CD4-positive, CD25-positive, alpha-beta regulatory T cell (primary cell): ENCODE data around the gene LCLAT1. TPM values are rescaled to one million over a fixed set of nuclear protein-coding genes. Genes with fewer than 3 reads are reported as not detected.

Source experiments
- ATAC-seq, 2 donors: fragments of 150-1000 bp; cut with Tn5 transposase; one replicate each; pipeline ENCODE4 v1.10.0; 2021; ENCODE audit warnings: low read depth in 2 of 2, moderate number of reproducible peaks in 2 of 2, moderate library complexity in 1 of 2
- DNase-seq, 3 donors: peaks; one replicate each; pipeline versions ENCODE4 v3.0.0 to v3.0.0-alpha.2; 2012 to 2022; ENCODE audit warnings: mixed read lengths in 1 of 3
- H3K27ac ChIP-seq: one replicate; pipeline ENCODE4 v1.7.0; 2013; ENCODE audit warnings: mild to moderate bottlenecking, low read length; ENCODE audit not compliant: insufficient read depth, poor library complexity, severe bottlenecking
- H3K27me3 ChIP-seq: one replicate; pipeline ENCODE4 v1.7.0; 2013; ENCODE audit warnings: low read length; ENCODE audit not compliant: control insufficient read depth, insufficient read depth
- H3K36me3 ChIP-seq: one replicate; pipeline ENCODE4 v1.7.0; 2013; ENCODE audit warnings: mild to moderate bottlenecking, low read length, moderate library complexity; ENCODE audit not compliant: control insufficient read depth, insufficient read depth
- H3K4me1 ChIP-seq: 2 replicates; pipeline ENCODE4 v1.7.0; 2013; ENCODE audit warnings: mild to moderate bottlenecking, low read length; ENCODE audit not compliant: insufficient read depth, control insufficient read depth, poor library complexity, severe bottlenecking
- H3K4me3 ChIP-seq: one replicate; pipeline ENCODE4 v1.7.0; 2013; ENCODE audit warnings: low read depth, mild to moderate bottlenecking, low read length, moderate library complexity
- H3K9me3 ChIP-seq, 2 experiments: 1 replicate in 1 of 2; 2 replicates in 1 of 2; pipeline ENCODE4 v1.7.0; 2013; ENCODE audit warnings: low read length in 2 of 2, mild to moderate bottlenecking in 1 of 2, moderate library complexity in 1 of 2; ENCODE audit not compliant: control insufficient read depth in 2 of 2
- H3K27ac Mint-ChIP-seq, 3 donors: one replicate each; pipeline ENCODE4 v1.8.0; 2020 to 2022; ENCODE audit warnings: mild to moderate bottlenecking in 3 of 3, mixed read lengths in 3 of 3, moderate library complexity in 2 of 3
- H3K27me3 Mint-ChIP-seq: one replicate; pipeline ENCODE4 v1.8.0; 2022; ENCODE audit warnings: mild to moderate bottlenecking, mixed read lengths
- H3K36me3 Mint-ChIP-seq: one replicate; pipeline ENCODE4 v1.8.0; 2020; ENCODE audit warnings: mixed read lengths
- H3K4me1 Mint-ChIP-seq, 4 donors: one replicate each; pipeline ENCODE4 v1.8.0; 2020 to 2022; ENCODE audit warnings: mixed read lengths in 4 of 4, mild to moderate bottlenecking in 1 of 4
- H3K4me3 Mint-ChIP-seq, 4 donors: one replicate each; pipeline ENCODE4 v1.8.0; 2020 to 2022; ENCODE audit warnings: mild to moderate bottlenecking in 4 of 4, mixed read lengths in 4 of 4, moderate library complexity in 3 of 4
- H3K9me3 Mint-ChIP-seq, 7 donors: one replicate each; pipeline ENCODE4 v1.8.0; 2020 to 2022; ENCODE audit warnings: mixed read lengths in 7 of 7, mild to moderate bottlenecking in 3 of 7, moderate library complexity in 2 of 7
- polyA plus RNA-seq, 4 donors: library from polyadenylated mRNA; unstranded; fragments of 300-500 nt; fragmentation: Illumina TruSeq; gene quantifications; one replicate each; pipeline ENCODE4 v1.2.3, GENCODE V29; 2021
- total RNA-seq: library from RNA; stranded (reverse); gene quantifications from one replicate; pipeline ENCODE4 v1.2.3, GENCODE V29; 2022

LCLAT1 gene
- total and polyA plus RNA-seq, 5 donors from 2014 or later, result 4.8 to 25.2 (median 9.2) TPM

DNA sequence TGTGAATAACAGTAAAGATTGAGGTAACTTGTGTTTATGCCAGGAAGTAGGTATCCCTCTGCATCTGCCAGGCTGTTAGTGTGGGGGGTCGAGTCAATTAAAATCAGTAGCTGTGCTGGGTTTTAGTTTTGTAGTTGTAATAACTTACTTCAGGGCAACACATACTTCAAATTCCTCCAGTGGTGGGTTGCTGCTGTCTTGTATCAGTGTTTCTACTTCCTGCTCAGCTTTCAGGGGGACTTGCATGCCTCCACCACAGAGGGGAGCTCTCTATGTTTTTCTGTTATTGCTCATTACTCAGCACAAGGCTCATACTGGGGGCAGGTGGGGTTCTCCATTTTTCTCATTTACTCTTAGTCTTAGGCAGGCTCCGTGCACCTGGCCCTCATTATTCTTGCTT lies 223.4 kb downstream of the LCLAT1 start:
- Mint-ChIP-seq H3K27me3 (peaks cover 23% of the 10 kb centered on the region), H3K9me3 (peaks cover 0 to 20% (median 13%) of the 10 kb centered on the region in 7 donors), H3K4me3 (no peak overlapping the region), H3K4me1 (peaks cover 0 to 6% (median 0%) of the 10 kb centered on the region in 4 donors), H3K27ac (no peak overlapping the region), H3K36me3 (no peaks in the 10 kb centered on the region)
- DNase-seq (peak in 1 of 3 donors; percentile 6), ATAC-seq (no peak)
- Histone ChIP-seq H3K9me3 (peaks cover 0 to 10% of the 10 kb centered on the region in 2 experiments), H3K36me3 (no peaks in the 10 kb centered on the region), H3K4me1 (no peaks in the 10 kb centered on the region), H3K4me3 (no peak overlapping the region), H3K27me3 (peaks cover 5% of the 10 kb centered on the region), H3K27ac (no peak overlapping the region)

DNA sequence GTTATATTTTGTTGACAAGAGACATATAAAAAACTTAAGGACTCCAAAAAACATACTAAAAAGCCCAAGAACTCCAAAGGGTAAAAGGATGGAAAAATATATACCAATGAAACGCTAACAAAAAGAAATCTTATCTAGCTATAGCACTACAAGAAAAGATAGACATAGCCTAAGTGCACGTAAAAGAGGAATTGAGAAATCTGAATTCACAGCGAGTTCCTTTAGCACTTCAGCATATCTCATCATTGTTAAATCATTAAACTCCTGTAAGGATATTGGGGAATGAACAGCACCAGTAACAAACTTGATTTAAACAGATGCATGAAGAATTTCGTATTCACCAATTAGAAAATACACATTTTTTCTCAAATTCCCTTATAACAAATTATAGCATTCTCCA lies 226.1 kb downstream of the LCLAT1 start:
- ATAC-seq, result no peak

DNA sequence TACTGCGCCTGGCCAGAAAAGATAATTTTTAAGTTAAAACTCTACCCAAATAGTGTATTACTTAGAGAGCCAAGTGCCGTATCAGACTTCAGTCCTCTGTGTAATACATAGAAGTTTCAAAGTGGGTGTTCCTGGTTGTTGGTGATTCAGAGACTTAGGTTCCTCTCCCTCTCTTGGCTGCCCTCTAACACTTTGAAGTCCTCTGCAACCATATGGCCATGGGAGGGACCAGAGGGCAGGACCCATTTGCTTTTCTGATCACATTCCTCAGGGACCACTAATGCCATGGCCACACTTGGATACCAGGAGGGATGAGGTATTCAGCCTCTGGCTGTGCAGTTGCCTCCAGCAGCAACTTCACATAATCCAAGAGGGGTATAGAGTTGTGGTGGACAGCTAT lies 228.7 kb downstream of the LCLAT1 start:
- DNase-seq (no peak), ATAC-seq (no peak)
- Mint-ChIP-seq H3K9me3 (peaks cover 0 to 5% (median 0%) of the 10 kb centered on the region in 7 donors), H3K36me3 (no peaks in the 10 kb centered on the region), H3K4me1 (no peaks in the 10 kb centered on the region), H3K27ac (no peak overlapping the region), H3K4me3 (no peak overlapping the region), H3K27me3 (peaks cover 20% of the 10 kb centered on the region)
- H3K27ac ChIP-seq, result no peak overlapping the region
- H3K4me1 ChIP-seq, result no peaks in the 10 kb centered on the region
- H3K4me3 ChIP-seq, result no peak overlapping the region
- peaks cover 2% of the 10 kb centered on the region for H3K27me3 ChIP-seq
- no peaks in the 10 kb centered on the region for H3K9me3 ChIP-seq
- H3K36me3 ChIP-seq, result no peaks in the 10 kb centered on the region

More for the DNA sequence above, 226.1 kb downstream of the LCLAT1 start:
- no peak for DNase-seq
- peaks cover 23% of the 10 kb centered on the region for H3K27me3 Mint-ChIP-seq
- no peaks in the 10 kb centered on the region for H3K4me1 Mint-ChIP-seq
- H3K9me3 Mint-ChIP-seq, result peaks cover 0 to 20% (median 5%) of the 10 kb centered on the region in 7 donors
- H3K36me3 ChIP-seq, result no peaks in the 10 kb centered on the region
- peaks cover 0 to 10% of the 10 kb centered on the region in 2 experiments for H3K9me3 ChIP-seq
- no peak overlapping the region for H3K4me3 ChIP-seq
- H3K27me3 ChIP-seq, result peaks cover 5% of the 10 kb centered on the region
- no peak overlapping the region for H3K27ac ChIP-seq
- no peaks in the 10 kb centered on the region for H3K4me1 ChIP-seq
- no peak overlapping the region for H3K27ac Mint-ChIP-seq
- no peak overlapping the region for H3K4me3 Mint-ChIP-seq
- no peaks in the 10 kb centered on the region for H3K36me3 Mint-ChIP-seq

DNA sequence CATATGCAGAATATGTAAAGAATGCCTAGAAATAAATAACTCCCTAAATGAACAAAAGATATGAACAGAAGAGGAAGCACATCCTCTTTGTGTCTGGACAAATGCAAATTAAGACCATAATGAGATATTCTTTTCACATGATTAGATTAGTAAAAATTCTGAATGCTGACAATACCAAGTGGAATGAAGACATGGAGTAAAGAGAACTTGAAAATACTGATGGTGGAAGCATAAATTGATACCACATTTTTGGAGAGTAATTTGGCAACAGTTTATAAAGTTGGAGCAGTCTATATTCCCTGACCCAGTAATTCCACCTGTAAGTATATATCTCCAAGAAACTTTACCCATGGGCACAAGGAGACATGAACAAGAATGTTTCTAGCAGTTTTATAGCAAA lies 230.2 kb downstream of the LCLAT1 start:
- Histone ChIP-seq H3K27ac (no peak overlapping the region), H3K27me3 (peaks cover 2% of the 10 kb centered on the region), H3K4me3 (no peak overlapping the region), H3K36me3 (no peaks in the 10 kb centered on the region), H3K9me3 (no peaks in the 10 kb centered on the region), H3K4me1 (no peaks in the 10 kb centered on the region)
- Mint-ChIP-seq H3K4me3 (no peak overlapping the region), H3K9me3 (peaks cover 0 to 2% (median 0%) of the 10 kb centered on the region in 7 donors), H3K27ac (no peak overlapping the region), H3K4me1 (no peaks in the 10 kb centered on the region), H3K27me3 (peaks cover 17% of the 10 kb centered on the region), H3K36me3 (no peaks in the 10 kb centered on the region)
- ATAC-seq, result no peak
- DNase-seq, result no peak

DNA sequence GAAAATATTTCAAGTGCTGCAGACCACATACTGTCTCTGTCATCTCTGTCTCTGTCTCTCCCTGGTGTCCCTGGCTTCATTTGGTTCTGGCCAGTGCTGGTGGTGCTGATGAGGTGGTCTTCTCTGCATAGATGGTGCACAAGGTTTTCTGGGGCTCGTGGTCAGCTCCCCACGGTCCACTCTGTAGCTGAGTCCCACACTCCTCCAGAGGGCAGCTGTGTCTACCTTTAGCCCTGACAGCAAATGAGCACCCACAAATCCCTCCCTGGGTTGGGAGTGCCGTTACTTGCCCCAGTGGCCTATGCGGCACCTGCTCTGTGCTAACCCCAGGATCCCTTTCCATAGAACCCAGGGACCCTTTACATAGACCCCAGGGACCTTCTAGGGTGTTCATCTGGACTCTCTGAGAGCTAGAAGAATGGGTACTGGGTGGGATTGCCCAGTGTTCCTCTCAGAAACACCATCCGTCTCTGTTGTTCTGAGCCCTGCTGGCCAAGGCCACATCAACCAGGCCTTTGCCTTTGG lies 230.9 kb downstream of the LCLAT1 start:
- ATAC-seq, result no peak
- Histone ChIP-seq H3K27ac (no peak overlapping the region), H3K4me1 (no peaks in the 10 kb centered on the region), H3K9me3 (no peaks in the 10 kb centered on the region), H3K36me3 (no peaks in the 10 kb centered on the region), H3K4me3 (no peak overlapping the region), H3K27me3 (no peaks in the 10 kb centered on the region)
- Mint-ChIP-seq H3K4me3 (no peak overlapping the region), H3K27me3 (peaks cover 12% of the 10 kb centered on the region), H3K4me1 (no peaks in the 10 kb centered on the region), H3K36me3 (no peaks in the 10 kb centered on the region), H3K9me3 (peaks cover 0 to 2% (median 0%) of the 10 kb centered on the region in 7 donors), H3K27ac (no peak overlapping the region)
- DNase-seq, result no peak

DNA sequence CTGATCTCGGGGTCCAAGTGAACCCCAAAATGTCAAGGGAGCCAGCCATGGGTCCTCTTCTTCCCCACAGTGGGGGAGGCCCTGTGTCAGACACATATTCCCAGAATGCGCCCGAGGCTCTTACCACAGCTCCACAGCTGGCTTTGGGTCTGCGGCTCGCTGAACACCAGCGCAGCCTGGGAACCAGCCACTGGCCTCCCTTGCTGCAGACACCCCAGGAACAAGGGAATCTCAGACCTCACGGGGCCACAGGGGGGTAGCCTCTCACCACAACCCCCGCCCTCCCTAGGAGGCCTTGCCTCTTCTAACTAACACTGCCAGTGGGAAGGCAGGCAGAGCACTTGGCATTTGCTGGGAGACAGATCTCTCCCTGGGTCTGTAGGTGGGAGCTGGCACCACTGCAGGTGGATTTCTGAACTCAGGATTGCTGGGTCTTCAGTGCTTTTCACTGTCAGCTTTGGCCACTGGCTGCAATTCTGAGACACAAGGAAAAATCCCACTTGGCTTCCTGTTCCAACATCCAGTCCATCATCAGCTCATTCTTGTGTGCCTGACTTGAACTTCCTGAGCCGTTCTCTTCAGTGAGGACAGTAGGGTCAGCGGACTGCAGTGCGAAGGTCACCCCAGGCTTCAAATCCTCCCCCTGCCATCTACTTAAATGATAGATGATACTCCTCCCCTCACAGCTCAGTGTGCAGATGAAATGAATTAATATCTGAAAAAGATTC lies 231.5 kb downstream of the LCLAT1 start:
- H3K27me3 ChIP-seq, result no peaks in the 10 kb centered on the region
- Mint-ChIP-seq H3K27ac (no peak overlapping the region), H3K27me3 (peaks cover 7% of the 10 kb centered on the region), H3K4me3 (no peak overlapping the region), H3K36me3 (no peaks in the 10 kb centered on the region), H3K9me3 (peaks cover 0 to 2% (median 0%) of the 10 kb centered on the region in 7 donors), H3K4me1 (no peaks in the 10 kb centered on the region)
- H3K36me3 ChIP-seq, result no peaks in the 10 kb centered on the region
- ATAC-seq (no peak), DNase-seq (no peak)
- no peaks in the 10 kb centered on the region for H3K4me1 ChIP-seq
- H3K27ac ChIP-seq, result no peak overlapping the region
- no peak overlapping the region for H3K4me3 ChIP-seq
- H3K9me3 ChIP-seq, result no peaks in the 10 kb centered on the region

DNA sequence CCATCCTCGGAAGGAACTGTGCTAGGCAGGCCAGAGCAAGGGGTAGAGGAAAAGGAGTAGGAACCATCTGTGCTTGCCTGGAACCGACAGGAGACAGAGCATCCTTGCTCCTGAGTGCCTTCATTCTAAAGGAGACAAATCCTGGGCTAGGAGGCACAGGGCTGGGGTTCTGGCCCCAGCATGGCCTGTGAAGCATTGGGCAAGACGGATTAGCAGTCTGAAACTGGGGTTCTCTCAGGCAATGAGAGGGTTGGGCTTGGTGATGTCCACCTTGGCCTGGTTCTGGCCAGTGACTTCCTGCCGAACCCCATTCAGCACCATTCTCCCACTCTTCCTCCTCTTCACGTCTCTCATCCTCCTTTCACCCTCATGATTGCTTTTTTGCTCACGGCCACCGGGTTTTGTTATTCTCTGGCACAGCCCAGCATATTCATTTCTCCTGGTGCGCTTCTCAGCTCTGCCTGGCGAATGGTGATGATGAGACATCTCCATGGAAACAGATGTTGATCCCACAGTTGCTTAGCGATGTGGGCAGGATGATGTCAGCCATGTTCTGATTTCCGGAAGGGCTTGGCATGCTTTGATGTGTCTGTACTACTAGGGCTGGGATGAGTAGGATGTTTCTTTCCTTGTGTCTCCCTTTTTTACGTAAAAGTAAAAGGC lies 232.5 kb downstream of the LCLAT1 start:
- no peaks in the 10 kb centered on the region for H3K4me1 Mint-ChIP-seq
- no peak overlapping the region for H3K27ac ChIP-seq
- no peaks in the 10 kb centered on the region for H3K9me3 ChIP-seq
- H3K27me3 ChIP-seq, result no peaks in the 10 kb centered on the region
- H3K4me3 ChIP-seq, result no peak overlapping the region
- no peak overlapping the region for H3K4me3 Mint-ChIP-seq
- H3K36me3 ChIP-seq, result no peaks in the 10 kb centered on the region
- H3K27me3 Mint-ChIP-seq, result peaks cover 4% of the 10 kb centered on the region
- H3K9me3 Mint-ChIP-seq, result peaks cover 0 to 2% (median 0%) of the 10 kb centered on the region in 7 donors
- no peaks in the 10 kb centered on the region for H3K4me1 ChIP-seq
- DNase-seq (no peak), ATAC-seq (no peak)
- no peaks in the 10 kb centered on the region for H3K36me3 Mint-ChIP-seq
- H3K27ac Mint-ChIP-seq, result no peak overlapping the region
